HepG2 (cell line): ENCODE measurements around the gene CELF4. TPM values are rescaled to one million over a fixed set of nuclear protein-coding genes. Genes with fewer than 3 reads are reported as not detected.
A peak's percentile ranks its signal among the peaks of the same experiment; 100 is the strongest.

Experiments used
- CCDC6 ChIP-seq: sonication (generic); formaldehyde crosslinking; IDR thresholded peaks from 2 replicates; pipeline ENCODE4 v1.8.1; 2022; ENCODE audit warnings: mild to moderate bottlenecking, missing genetic modification reagents, moderate library complexity
- EZH2 ChIP-seq: conservative IDR thresholded peaks from 2 replicates; pipeline ENCODE4 v1.6.1; 2012; ENCODE audit warnings: mild to moderate bottlenecking, low read depth, low read length, moderate library complexity
- FOSL1 ChIP-seq: sonication (generic); formaldehyde crosslinking; IDR thresholded peaks from 2 replicates; pipeline ENCODE4 v1.9.0; 2021; ENCODE audit warnings: missing genetic modification reagents, borderline replicate concordance
- HCFC1 ChIP-seq: fragments of 150-350 bp; IDR thresholded peaks from 2 replicates; pipeline ENCODE4 v1.6.1; 2014; ENCODE audit warnings: low read depth, low read length
- KDM2A ChIP-seq: sonication (generic); formaldehyde crosslinking; IDR thresholded peaks from 2 replicates; pipeline ENCODE4 v1.4.0; 2020; ENCODE audit warnings: low read depth, missing genetic modification reagents, borderline replicate concordance
- MLLT10 ChIP-seq: sonication (generic); formaldehyde crosslinking; IDR thresholded peaks from 2 replicates; pipeline ENCODE4 v1.4.0; 2020; ENCODE audit warnings: missing genetic modification reagents
- PHF21A ChIP-seq: sonication (generic); formaldehyde crosslinking; IDR thresholded peaks from 2 replicates; pipeline ENCODE4 v1.5.0; 2020; ENCODE audit warnings: mild to moderate bottlenecking, missing genetic modification reagents
- SALL1 ChIP-seq: sonication (generic); formaldehyde crosslinking; IDR thresholded peaks from 2 replicates; pipeline ENCODE4 v1.8.0; 2022; ENCODE audit warnings: mild to moderate bottlenecking, missing genetic modification reagents
- SUZ12 ChIP-seq: fragments of 150-350 bp; IDR thresholded peaks from 2 replicates; pipeline ENCODE4 v1.6.1; 2014; ENCODE audit warnings: low read depth, low read length
- TBX3 ChIP-seq: fragments of 450-650 bp; IDR thresholded peaks from 2 replicates; pipeline ENCODE4 v1.6.1; 2017; ENCODE audit warnings: antibody characterized with exemption, mild to moderate bottlenecking, inconsistent platforms, borderline replicate concordance
- TFE3 ChIP-seq: IDR thresholded peaks from 2 replicates; pipeline ENCODE4 v1.6.1; 2016
- XRCC5 ChIP-seq: fragments of 200-400 bp; formaldehyde crosslinking; optimal IDR thresholded peaks from 2 replicates; pipeline ENCODE3; 2017; ENCODE audit warnings: mild to moderate bottlenecking, low read length
- ZBTB42 ChIP-seq: sonication (generic); formaldehyde crosslinking; IDR thresholded peaks from 2 replicates; pipeline ENCODE4 v1.5.0; 2020; ENCODE audit warnings: mild to moderate bottlenecking, missing genetic modification reagents
- ZFP37 ChIP-seq: sonication (generic); formaldehyde crosslinking; IDR thresholded peaks from 2 replicates; pipeline ENCODE4 v1.4.0; 2020; ENCODE audit warnings: missing genetic modification reagents, borderline replicate concordance
- ZNF484 ChIP-seq: sonication (generic); formaldehyde crosslinking; IDR thresholded peaks from 2 replicates; pipeline ENCODE4 v1.5.1; 2020; ENCODE audit warnings: mild to moderate bottlenecking, low read depth, missing genetic modification reagents, borderline replicate concordance
- ZNF501 ChIP-seq: sonication (generic); formaldehyde crosslinking; IDR thresholded peaks from 2 replicates; pipeline ENCODE4 v1.5.1; 2020; ENCODE audit warnings: mild to moderate bottlenecking, moderate library complexity, missing genetic modification reagents
- ZNF570 ChIP-seq: sonication (generic); formaldehyde crosslinking; IDR thresholded peaks from 2 replicates; pipeline ENCODE4 v1.4.0; 2020; ENCODE audit warnings: mild to moderate bottlenecking, missing genetic modification reagents, borderline replicate concordance
- ZSCAN20 ChIP-seq: sonication (generic); formaldehyde crosslinking; IDR thresholded peaks from 2 replicates; pipeline ENCODE4 v1.4.0; 2020; ENCODE audit warnings: missing genetic modification reagents, mild to moderate bottlenecking, borderline replicate concordance
- polyA plus RNA-seq, 8 experiments: library from polyadenylated mRNA; depleted of rRNA in 3 of 8; stranded (reverse) in 7 of 8; unstranded in 1 of 8; fragments of >200 nt; fragmentation: Illumina TruSeq in 4 of 8; extraction: Trizol in 4 of 8; gene quantifications; 2 replicates each; pipeline versions ENCODE4 v1.2.1 to v1.2.3, GENCODE V29; 2011 to 2016; ENCODE audit warnings: low read depth in 4 of 8, missing spikeins in 1 of 8, mixed read lengths in 1 of 8; ENCODE audit not compliant: insufficient read depth in 1 of 8
- total RNA-seq, 5 experiments: library from RNA; depleted of rRNA; stranded (reverse); fragments of >200 nt; fragmentation: Illumina TruSeq; extraction: Trizol; gene quantifications; 2 replicates each; pipeline ENCODE4 v1.2.3, GENCODE V29; 2016; ENCODE audit warnings: low read depth in 1 of 5
- TF ChIP-seq, protein P1 (sequence below), 2 experiments: sonication (generic) in 1 of 2; formaldehyde crosslinking in 1 of 2; IDR thresholded peaks; 2 replicates each; pipeline versions ENCODE4 v1.4.0 to v1.6.1; 2018 to 2020; ENCODE audit warnings: missing genetic modification reagents in 2 of 2, borderline replicate concordance in 1 of 2, low read depth in 1 of 2, mild to moderate bottlenecking in 1 of 2, missing biosample characterization in 1 of 2
- TF ChIP-seq, protein P2 (sequence below): IDR thresholded peaks from 2 replicates; pipeline ENCODE4 v1.4.0; 2020; ENCODE audit warnings: mild to moderate bottlenecking, missing genetic modification reagents
- TF ChIP-seq, protein P3 (sequence below): IDR thresholded peaks from 2 replicates; pipeline ENCODE4 v1.6.1; 2012; ENCODE audit warnings: inconsistent platforms

The CELF4 gene
- total and polyA plus RNA-seq, 2 of the 13 experiments (the other 11 are each of a cell fraction or from before 2014, with no cell fraction given) = not detected

GRCh38 chr18:37299471-37300304, 265.9 kb downstream of the CELF4 start (continued):
- TF ChIP-seq ZNF570 (no peak), ZNF501 (CRISPR knock-in tag) (0 out of 2 replicates have a peak, but pooled peaks have one; percentile 16), SUZ12 (no peak), MLLT10 (CRISPR knock-in tag) (no peak), ZSCAN20 (CRISPR knock-in tag) (no peak), XRCC5 (no peak), SALL1 (CRISPR knock-in tag) (peak; percentile 85), ZBTB42 (CRISPR knock-in tag) (no peak), PHF21A (peak; percentile 38; the same call in 1 of the 2 replicates), EZH2 (no peak), KDM2A (CRISPR knock-in tag) (0 out of 2 replicates have a peak, but pooled peaks have one; percentile 27), ZNF484 (CRISPR knock-in tag) (no peak), CCDC6 (CRISPR knock-in tag) (0 out of 2 replicates have a peak, but pooled peaks have one; percentile 41), ZFP37 (no peak), HCFC1 (no peak), TFE3 (CRISPR knock-in tag) (peak; percentile 58; the same call in 1 of the 2 replicates), TBX3 (no peak), FOSL1 (CRISPR knock-in tag) (peak; percentile 83)
- TF ChIP-seq, protein P1, sequence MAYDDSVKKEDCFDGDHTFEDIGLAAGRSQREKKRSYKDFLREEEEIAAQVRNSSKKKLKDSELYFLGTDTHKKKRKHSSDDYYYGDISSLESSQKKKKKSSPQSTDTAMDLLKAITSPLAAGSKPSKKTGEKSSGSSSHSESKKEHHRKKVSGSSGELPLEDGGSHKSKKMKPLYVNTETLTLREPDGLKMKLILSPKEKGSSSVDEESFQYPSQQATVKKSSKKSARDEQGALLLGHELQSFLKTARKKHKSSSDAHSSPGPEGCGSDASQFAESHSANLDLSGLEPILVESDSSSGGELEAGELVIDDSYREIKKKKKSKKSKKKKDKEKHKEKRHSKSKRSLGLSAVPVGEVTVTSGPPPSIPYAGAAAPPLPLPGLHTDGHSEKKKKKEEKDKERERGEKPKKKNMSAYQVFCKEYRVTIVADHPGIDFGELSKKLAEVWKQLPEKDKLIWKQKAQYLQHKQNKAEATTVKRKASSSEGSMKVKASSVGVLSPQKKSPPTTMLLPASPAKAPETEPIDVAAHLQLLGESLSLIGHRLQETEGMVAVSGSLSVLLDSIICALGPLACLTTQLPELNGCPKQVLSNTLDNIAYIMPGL (CRISPR knock-in tag; IDR thresholded peaks at IDR 0.05; ENCODE audit: borderline replicate concordance in 1 of 2, low read depth in 1 of 2) = peak in 1 of 2 experiments; percentile 28; a peak in 1 of 4 replicates
- TF ChIP-seq, protein P2, sequence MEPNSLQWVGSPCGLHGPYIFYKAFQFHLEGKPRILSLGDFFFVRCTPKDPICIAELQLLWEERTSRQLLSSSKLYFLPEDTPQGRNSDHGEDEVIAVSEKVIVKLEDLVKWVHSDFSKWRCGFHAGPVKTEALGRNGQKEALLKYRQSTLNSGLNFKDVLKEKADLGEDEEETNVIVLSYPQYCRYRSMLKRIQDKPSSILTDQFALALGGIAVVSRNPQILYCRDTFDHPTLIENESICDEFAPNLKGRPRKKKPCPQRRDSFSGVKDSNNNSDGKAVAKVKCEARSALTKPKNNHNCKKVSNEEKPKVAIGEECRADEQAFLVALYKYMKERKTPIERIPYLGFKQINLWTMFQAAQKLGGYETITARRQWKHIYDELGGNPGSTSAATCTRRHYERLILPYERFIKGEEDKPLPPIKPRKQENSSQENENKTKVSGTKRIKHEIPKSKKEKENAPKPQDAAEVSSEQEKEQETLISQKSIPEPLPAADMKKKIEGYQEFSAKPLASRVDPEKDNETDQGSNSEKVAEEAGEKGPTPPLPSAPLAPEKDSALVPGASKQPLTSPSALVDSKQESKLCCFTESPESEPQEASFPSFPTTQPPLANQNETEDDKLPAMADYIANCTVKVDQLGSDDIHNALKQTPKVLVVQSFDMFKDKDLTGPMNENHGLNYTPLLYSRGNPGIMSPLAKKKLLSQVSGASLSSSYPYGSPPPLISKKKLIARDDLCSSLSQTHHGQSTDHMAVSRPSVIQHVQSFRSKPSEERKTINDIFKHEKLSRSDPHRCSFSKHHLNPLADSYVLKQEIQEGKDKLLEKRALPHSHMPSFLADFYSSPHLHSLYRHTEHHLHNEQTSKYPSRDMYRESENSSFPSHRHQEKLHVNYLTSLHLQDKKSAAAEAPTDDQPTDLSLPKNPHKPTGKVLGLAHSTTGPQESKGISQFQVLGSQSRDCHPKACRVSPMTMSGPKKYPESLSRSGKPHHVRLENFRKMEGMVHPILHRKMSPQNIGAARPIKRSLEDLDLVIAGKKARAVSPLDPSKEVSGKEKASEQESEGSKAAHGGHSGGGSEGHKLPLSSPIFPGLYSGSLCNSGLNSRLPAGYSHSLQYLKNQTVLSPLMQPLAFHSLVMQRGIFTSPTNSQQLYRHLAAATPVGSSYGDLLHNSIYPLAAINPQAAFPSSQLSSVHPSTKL = peak; percentile 74
- TF ChIP-seq, protein P3, sequence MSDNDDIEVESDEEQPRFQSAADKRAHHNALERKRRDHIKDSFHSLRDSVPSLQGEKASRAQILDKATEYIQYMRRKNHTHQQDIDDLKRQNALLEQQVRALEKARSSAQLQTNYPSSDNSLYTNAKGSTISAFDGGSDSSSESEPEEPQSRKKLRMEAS = peak; percentile 68
